HG03442 (cell line): ENCODE measurements around the gene HPSE2.
"Not testable (repeated sequence)": the region's sequence is repeated elsewhere in the genome, so short reads cannot be mapped to it uniquely, and the experiment has no call there.

Experiments
- ATAC-seq: cut with Tn5 transposase; IDR thresholded peaks from one replicate; pipeline ENCODE4 v1.9.1; 2021; ENCODE audit warnings: mild to moderate bottlenecking, moderate library complexity; ENCODE audit not compliant: unreplicated experiment

Gene HPSE2

GRCh38 chr10:98524124-98524523, 711.5 kb downstream of the HPSE2 start:
- no peak for ATAC-seq

- ATAC-seq, result no peak
Measured at GRCh38 chr10:98519841-98520240, 715.8 kb downstream of the HPSE2 start.

GRCh38 chr10:98517672-98518071, 718.0 kb downstream of the HPSE2 start:
- ATAC-seq, result no peak

GRCh38 chr10:98516352-98516751, 719.3 kb downstream of the HPSE2 start:
- no peak for ATAC-seq

DNA sequence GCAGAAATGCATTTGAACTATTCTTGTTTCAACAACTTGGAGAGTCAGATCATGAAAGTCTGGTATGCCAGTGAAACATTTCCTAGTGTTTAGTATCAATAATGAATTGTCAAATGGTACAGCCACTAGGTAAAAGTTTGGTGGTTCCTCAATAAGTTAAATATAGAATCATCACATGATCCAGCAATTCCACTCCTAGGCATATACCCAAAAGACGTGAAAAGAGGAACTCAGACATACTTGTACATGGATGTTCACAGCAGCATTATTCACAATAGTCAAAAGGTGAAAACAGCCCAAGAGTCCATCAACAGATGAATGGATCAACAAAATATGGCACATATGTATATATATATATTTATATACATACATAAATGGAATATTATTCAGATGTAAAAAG, 721.9 kb downstream of the HPSE2 start:
- ATAC-seq, result no peak

- ATAC-seq, result no peak
Measured at GRCh38 chr10:98511876-98512275, 723.8 kb downstream of the HPSE2 start.

GRCh38 chr10:98510412-98510995, 725.1 kb downstream of the HPSE2 start:
- ATAC-seq, result no peak

DNA sequence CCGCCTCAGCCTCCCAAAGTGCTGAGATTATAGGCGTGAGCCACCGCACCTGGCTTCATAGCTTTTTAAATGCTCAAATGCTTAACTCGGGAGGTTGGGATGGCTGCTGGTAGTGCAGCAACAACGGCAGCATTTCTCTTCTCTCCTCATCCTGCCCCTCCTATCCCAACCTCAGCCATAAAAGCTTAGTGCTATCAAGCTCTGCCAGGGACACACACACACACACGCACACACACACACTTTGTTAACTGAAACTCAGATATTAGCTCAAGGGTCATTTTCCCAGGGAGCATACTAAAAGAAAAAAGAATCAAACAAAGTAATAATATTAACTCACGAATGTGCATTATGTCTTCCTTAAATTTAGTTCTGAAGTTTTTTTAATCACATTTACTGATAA, 725.9 kb downstream of the HPSE2 start:
- no peak for ATAC-seq

DNA sequence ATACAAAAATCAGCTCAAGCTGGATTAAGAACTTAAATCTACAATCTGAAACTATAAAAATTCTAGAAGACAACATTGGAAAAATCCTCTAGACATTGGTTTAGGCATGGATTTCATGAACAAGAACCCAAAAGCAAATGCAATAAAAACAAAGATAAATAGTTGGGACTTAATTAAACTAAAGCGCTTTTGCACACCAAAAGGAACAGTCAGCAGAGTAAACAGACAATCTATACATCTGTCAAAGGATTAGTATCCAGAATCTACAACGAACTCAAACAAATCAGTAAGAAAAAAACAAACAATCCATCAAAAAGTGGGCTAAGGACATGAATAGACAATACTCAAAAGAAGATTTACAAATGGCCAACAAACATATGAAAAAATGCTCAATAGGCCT, 733.1 kb downstream of the HPSE2 start:
- not testable (repeated sequence) for ATAC-seq

DNA sequence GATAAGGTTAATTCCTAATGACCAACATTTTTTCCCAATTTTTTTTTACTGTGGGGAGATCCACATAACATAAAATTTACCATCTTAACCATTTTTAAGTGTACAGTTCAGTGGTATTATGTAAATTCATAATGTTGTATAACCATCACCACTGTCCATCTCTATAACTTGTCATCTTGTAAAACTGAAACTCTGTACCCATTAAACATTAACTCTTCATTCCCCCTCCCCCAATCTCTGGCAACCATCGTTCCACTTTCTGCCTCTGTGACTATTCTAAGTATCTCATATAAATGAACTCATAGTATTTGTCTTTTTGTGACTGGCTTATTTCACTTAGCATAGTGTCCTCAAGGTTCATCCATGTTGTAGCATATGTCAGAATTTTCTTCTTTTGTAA, 742.9 kb downstream of the HPSE2 start:
- no peak for ATAC-seq

DNA sequence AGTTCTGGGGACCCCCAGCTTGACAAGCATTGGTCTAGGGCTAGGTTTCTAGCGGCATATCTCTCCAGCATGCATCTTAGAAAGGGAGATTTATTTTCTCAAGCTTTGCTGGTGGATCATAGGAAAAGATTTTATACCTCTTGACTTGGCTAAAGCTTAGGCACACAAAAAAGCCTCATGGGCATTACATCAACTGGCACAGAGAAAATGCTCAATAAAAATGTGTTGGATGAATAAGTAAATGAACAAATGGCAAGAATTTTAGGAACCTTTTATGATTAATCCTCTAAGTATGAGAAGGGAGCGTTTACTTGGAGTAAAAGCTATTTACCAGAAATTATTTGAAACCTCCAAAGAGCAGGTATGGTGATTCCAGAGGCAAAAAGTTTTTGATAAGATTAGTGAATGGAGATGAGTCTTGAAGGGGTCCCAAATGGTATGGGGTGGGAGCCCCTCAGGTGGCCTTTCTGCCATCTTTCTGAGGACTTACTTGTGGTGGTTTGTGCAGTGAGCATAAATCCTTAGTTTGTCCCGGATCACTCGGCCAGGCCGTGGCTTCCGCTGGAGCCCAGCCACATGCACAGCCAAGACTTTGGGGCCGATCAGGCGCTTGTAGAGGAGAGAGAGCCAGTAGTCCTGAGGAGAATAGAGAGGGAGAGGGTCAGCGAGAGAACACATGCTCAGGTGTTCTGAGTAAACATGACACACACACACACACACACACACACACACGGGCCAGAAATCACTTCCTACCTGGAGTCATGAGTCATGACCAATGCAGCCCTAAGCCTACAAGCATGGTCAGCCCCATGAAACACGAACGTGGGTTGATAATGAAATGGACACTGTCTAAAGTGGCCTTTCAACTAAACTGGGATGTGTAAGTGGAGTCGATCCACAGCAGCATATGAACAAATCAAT, 745.8 kb downstream of the HPSE2 start:
- no peak for ATAC-seq

DNA sequence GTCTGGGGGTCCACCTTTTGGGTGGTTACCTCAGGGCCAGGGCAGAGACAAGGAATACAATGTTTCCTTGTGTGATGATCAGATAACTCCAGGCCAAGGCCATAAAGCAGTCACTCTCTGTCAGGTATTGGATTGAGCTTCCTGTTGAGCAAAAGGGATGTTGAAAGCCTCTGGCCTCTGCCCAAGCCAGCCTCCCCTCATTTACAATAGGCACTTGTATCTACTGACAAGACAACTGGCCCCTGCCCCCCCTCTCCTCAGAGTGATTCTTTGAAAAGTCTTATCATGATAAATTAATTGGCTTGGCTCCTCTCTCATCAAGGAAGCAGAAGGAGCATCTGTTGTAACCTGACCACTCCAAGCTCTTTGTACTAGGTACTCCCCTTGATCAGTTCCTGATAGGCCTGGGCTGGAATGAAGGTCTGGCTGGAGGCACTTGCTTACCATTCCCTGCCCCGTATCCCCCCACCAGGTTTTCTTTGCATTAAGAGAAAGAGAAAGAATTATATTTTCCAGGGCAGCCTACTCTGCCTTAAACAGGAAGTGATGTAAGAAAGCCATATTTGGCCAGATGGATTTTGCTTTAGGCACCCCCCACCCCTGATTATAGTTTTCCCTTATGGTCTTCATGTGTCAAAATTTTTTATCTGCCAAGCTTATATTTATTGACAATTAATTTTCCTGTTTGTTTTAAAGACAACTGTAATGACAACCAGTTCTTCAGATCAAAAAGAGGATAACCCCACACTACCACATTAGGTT, 746.8 kb downstream of the HPSE2 start:
- ATAC-seq, result no peak

- no peak for ATAC-seq
Measured at GRCh38 chr10:98487649-98488048, 748.0 kb downstream of the HPSE2 start.

- no peak for ATAC-seq
Measured at GRCh38 chr10:98486421-98486820, 749.2 kb downstream of the HPSE2 start.

- ATAC-seq, result no peak
Measured at GRCh38 chr10:98485959-98486358, 749.7 kb downstream of the HPSE2 start.

- ATAC-seq, result no peak
Measured at GRCh38 chr10:98483658-98484057, 752.0 kb downstream of the HPSE2 start.

GRCh38 chr10:98482096-98482495, 753.6 kb downstream of the HPSE2 start:
- ATAC-seq, result no peak

GRCh38 chr10:98481404-98481945, 754.2 kb downstream of the HPSE2 start:
- ATAC-seq, result no peak

DNA sequence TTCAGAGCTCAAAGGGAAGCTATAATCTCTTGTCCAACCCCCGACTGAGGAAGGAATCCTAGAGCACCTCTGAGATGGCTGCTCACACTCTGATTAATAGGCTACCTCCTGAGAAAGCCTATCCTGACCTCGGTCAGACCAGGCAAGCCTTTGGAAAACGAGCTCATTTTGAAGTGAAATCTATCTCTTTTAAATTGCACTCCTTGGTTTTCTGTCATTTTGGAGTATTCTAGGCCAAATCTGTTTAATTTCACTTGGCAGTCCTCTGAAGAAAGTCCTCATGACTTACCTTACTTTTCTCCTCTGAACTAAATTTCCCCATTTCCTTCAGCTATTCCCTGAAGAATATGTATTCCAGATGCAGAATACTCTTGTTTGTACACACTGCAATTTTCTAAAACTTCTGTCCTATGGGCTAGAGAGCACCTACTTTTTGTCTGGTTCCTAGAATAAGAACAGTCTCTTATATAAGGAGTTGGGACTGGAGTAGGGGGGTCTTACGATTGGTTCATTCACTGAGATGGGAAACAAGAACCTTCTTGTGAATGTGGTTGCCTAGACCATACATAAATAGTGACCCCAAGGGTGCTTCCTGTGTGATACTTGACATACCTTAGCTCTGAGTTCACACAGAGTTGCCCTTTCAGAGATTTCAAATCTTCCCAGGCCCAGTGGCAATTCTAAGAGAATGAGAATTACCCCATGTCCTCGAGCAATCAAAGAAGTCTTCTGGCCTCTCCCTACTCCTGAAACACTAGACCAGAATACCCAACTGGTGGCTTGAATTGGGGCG, 757.0 kb downstream of the HPSE2 start:
- peak; percentile 45 for ATAC-seq

DNA sequence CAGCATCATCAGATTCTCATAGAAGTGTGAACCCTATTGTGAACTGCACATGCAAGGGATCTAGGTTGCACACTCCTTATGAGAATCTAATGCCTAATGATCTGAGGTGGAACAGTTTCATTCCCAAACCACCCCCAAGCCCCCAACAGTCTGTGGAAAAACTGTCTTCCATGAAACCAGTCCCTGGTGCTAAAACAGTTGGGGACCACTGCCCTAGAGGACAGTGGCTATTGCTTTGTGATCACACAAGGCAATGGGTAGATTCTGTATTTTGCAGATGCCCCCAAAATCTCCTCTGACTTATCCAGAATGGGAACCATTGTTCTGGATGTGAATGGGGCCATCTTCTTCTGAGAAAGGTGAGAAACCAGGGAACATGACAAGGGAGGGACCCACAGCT, 757.8 kb downstream of the HPSE2 start:
- ATAC-seq, result no peak

- ATAC-seq, result peak; percentile 62
Measured at GRCh38 chr10:98474628-98475027, 761.0 kb downstream of the HPSE2 start.
